Parathyroid adenoma (tissue), 2 donors: ENCODE results near the gene ETFA.
A peak's percentile ranks its signal among the peaks of the same experiment; 100 is the strongest.

Experiments
- H2AFZ ChIP-seq: fragments of 300-600 bp; sonication (generic); one replicate; pipeline ENCODE4 v1.7.0; 2017; ENCODE audit warnings: antibody characterized with exemption, mild to moderate bottlenecking
- H3K27ac ChIP-seq: fragments of 300-600 bp; sonication (generic); one replicate; pipeline ENCODE4 v1.7.0; 2017
- H3K27me3 ChIP-seq: fragments of 300-600 bp; sonication (generic); one replicate; pipeline ENCODE4 v1.7.0; 2017; ENCODE audit warnings: low read length; ENCODE audit not compliant: control insufficient read depth, insufficient read depth
- H3K36me3 ChIP-seq: fragments of 300-600 bp; sonication (generic); one replicate; pipeline ENCODE4 v1.7.0; 2017; ENCODE audit warnings: low read length; ENCODE audit not compliant: control insufficient read depth, insufficient read depth
- H3K4me1 ChIP-seq: fragments of 300-600 bp; sonication (generic); one replicate; pipeline ENCODE4 v1.7.0; 2017; ENCODE audit warnings: control low read depth
- H3K4me2 ChIP-seq: fragments of 300-600 bp; sonication (generic); one replicate; pipeline ENCODE4 v1.7.0; 2017; ENCODE audit warnings: low read length
- H3K4me3 ChIP-seq: fragments of 300-600 bp; sonication (generic); one replicate; pipeline ENCODE4 v1.7.0; 2017; ENCODE audit warnings: low read depth, low read length
- H3K79me2 ChIP-seq: fragments of 300-600 bp; sonication (generic); one replicate; pipeline ENCODE4 v1.7.0; 2017; ENCODE audit warnings: control low read depth
- H3K9ac ChIP-seq: fragments of 300-600 bp; sonication (generic); one replicate; pipeline ENCODE4 v1.7.0; 2017; ENCODE audit warnings: mild to moderate bottlenecking
- H3K9me3 ChIP-seq: fragments of 300-600 bp; sonication (generic); one replicate; pipeline ENCODE4 v1.7.0; 2017; ENCODE audit warnings: low read length; ENCODE audit not compliant: control insufficient read depth
- CTCF ChIP-seq: fragments of 300-600 bp; sonication (generic); IDR thresholded peaks from one replicate; pipeline ENCODE4 v1.7.0; 2017; ENCODE audit warnings: antibody characterized with exemption, mild to moderate bottlenecking
- donor health status: primary hyperparathyroidism.

The ETFA gene

GRCh38 chr15:76191539-76192244, 119.6 kb downstream of the ETFA start:
- no peak overlapping the region for H3K9ac ChIP-seq
- no peak overlapping the region for H3K27ac ChIP-seq
- no peaks in the 10 kb centered on the region for H3K27me3 ChIP-seq
- H3K36me3 ChIP-seq, result no peaks in the 10 kb centered on the region
- H3K9me3 ChIP-seq, result no peaks in the 10 kb centered on the region
- no peak overlapping the region for H2AFZ ChIP-seq
- no peaks in the 10 kb centered on the region for H3K4me1 ChIP-seq
- no peak for TF ChIP-seq CTCF
- H3K79me2 ChIP-seq, result no peaks in the 10 kb centered on the region
- no peak overlapping the region for H3K4me2 ChIP-seq
- no peak overlapping the region for H3K4me3 ChIP-seq

- no peak overlapping the region for H3K27ac ChIP-seq
- no peaks in the 10 kb centered on the region for H3K79me2 ChIP-seq
- H2AFZ ChIP-seq, result no peak overlapping the region
- no peak overlapping the region for H3K4me3 ChIP-seq
- no peaks in the 10 kb centered on the region for H3K27me3 ChIP-seq
- no peaks in the 10 kb centered on the region for H3K36me3 ChIP-seq
- H3K9ac ChIP-seq, result no peak overlapping the region
- peak; percentile 59 for TF ChIP-seq CTCF
- peak overlapping the region; percentile 57 for H3K4me2 ChIP-seq
- no peaks in the 10 kb centered on the region for H3K4me1 ChIP-seq
- H3K9me3 ChIP-seq, result no peaks in the 10 kb centered on the region
These were observed 120.3 kb downstream of the ETFA start for GRCh38 chr15:76190751-76191538.

- no peaks in the 10 kb centered on the region for H3K9me3 ChIP-seq
- no peak overlapping the region for H3K9ac ChIP-seq
- H3K27me3 ChIP-seq, result no peaks in the 10 kb centered on the region
- TF ChIP-seq CTCF, result no peak
- H3K27ac ChIP-seq, result no peak overlapping the region
- H3K4me1 ChIP-seq, result no peaks in the 10 kb centered on the region
- H3K36me3 ChIP-seq, result no peaks in the 10 kb centered on the region
- H3K4me2 ChIP-seq, result no peak overlapping the region
- H2AFZ ChIP-seq, result no peak overlapping the region
- H3K79me2 ChIP-seq, result no peaks in the 10 kb centered on the region
- no peak overlapping the region for H3K4me3 ChIP-seq
These were observed 121.2 kb downstream of the ETFA start for GRCh38 chr15:76190070-76190564.

GRCh38 chr15:76189106-76189505, 122.2 kb downstream of the ETFA start:
- Histone ChIP-seq H2AFZ (no peak overlapping the region), H3K27ac (no peak overlapping the region), H3K4me3 (no peak overlapping the region), H3K27me3 (no peaks in the 10 kb centered on the region), H3K4me2 (no peak overlapping the region), H3K36me3 (no peaks in the 10 kb centered on the region), H3K79me2 (no peaks in the 10 kb centered on the region), H3K4me1 (no peaks in the 10 kb centered on the region), H3K9ac (no peak overlapping the region), H3K9me3 (no peaks in the 10 kb centered on the region)
- TF ChIP-seq CTCF, result no peak
